ENCODE measurements around the gene KDM3B.

Gene KDM3B

GRCh38 chr5:138453590-138453989 lies 101.1 kb downstream of the KDM3B start:
- no peak for DNase-seq

GRCh38 chr5:138454121-138454520 lies 101.6 kb downstream of the KDM3B start:
- DNase-seq = no peak

DNA sequence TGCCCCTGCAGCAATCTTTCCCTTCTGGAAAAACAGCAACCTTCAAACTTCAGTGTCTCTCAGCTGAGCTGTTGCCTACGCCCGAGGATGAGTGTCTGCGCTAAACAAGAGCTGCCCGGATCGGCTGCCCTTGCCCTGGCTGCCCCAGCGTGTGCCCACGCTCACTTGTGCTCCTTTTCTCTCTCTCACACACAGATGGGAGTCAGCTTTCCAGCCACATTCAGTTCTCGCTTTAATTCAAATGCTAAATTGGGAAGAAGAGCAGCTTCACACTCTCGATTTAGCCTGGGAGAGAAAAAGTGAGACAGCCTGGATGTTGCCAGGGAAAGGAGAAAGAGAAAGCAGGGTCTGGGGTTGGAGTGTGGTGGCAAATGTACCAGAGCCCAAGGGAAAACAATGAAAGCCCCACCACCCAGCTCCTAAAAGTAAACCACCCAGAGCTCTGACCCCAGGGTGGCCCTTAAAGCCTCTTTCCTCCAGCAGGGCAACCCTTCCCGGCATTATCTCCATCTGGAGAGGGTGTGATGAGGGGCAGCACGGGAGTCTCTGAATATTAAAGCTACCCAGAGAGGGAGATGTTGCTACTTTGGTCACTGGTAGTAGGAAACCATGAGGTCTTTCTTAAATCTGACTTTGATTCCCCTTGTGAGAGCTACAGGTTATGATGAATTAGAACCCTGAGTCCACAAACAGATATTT lies 102.9 kb downstream of the KDM3B start:
- DNase-seq = no peak

DNA sequence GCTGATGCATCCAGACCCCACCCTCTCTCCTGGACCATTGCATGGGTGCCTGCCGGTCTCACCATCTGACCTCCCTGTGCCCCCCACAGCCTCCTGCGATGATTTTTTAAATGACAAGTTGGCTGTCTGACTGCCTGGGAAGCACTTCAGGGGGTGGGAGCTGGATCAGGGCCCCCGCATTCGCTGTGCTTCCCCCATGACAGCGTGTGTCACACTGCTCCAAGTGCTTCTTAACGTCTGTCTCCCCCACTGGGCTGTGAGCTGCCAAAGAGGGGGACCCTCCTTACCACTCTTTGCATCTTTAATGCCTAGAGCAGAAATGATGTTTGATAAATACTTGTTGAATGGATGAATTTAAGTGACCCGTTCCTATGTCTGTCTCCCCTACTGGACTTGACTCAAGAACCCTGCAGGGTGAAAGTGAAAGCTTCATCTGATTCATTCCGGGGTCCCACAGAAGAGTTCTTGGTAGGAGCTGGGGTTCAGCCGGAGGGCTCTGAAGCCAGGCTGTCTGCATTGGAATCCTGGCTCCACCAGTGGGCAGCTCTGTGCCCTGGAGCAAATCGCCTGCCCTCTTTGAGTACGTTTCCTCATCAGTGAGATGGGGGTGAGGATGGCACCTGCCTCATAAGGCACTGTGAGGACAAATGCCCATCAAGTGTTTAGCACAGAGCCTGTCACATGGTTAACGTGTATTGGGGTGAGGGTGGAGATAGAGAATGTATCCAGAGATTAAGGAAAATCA lies 105.2 kb downstream of the KDM3B start:
- DNase-seq = no peak

DNA sequence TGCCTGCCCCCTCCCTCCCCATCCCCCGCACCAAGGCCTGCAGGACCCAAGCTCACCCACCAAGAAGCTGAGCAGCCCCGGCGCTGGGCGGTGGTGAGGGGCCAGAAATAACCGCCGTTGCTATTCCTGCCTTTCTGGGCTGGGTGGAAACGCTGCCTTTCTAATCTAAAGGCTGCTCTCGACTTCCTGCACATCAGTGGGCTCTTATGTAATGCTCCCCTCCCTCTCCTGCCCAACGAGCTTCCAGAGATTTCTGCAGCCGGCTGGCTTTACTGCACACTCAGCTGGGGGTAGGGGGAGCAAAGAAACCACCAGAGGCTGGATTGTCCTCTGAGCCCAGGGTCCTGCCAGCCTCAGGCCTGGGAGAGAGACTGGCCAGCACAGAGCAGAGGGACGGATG lies 105.9 kb downstream of the KDM3B start:
- DNase-seq = no peak

GRCh38 chr5:138458856-138459255 lies 106.4 kb downstream of the KDM3B start:
- no peak for DNase-seq

DNA sequence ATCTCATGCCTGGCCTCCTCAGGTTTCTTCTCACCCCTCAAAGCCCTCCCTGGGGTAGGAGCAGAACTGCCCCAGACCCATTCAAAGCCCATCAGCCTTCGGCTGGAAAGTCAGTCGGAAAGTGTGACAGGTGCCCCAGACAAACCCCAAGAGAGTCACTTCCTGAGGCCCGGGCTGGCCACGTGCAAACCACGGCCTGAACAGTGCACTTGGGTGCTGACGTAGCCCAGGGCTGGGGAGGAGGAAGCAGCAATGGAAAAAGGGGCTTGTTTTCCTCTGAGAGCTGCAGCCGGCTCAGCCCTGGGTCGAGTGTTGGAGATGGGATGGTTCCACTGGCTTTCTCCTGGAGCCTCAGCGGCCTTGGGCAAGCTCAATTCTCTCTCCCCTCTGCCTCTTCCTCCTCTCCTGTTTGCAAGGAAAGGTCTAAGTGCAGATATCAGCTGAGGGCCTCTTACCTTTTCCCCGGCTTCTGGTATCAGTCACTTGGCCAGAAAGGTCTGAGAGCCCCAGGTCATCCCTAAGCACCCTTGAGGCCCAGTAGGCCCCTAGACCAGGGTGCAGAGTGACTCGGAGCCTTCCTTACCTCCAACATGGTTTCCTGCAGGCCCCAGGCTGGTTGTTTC lies 106.9 kb downstream of the KDM3B start:
- peak; percentile 75 for DNase-seq

DNA sequence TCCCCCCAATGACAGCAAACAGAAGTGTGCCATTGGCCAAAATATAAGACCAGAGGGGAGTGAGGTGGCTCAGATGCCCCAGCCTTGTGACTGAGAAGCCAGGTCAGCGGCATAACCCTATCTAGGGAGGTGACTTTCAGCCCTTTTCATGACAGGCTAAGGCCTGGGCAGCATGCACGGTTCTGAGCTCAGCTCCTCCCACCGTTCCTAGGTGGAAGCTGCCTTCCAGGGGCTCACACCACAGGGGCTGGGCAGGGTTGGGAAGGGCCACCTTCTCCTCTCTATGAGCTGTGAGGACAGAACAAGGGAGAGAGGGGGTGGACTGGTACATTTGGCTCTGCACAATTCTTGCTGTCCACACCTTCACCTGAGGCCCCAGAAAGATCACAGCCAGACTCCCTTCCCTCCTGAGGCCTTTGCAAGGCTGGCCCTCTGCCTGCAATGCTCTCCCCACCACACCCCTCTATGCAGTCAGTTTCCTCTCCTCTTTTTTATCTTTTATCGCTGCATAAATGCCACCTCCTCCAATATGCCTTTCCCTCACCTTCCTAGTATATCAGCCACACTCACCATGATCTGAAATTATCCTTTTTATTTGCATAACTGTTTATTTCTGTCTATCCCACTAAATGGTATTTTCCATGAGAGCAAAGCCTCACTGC lies 107.7 kb downstream of the KDM3B start:
- no peak for DNase-seq

DNA sequence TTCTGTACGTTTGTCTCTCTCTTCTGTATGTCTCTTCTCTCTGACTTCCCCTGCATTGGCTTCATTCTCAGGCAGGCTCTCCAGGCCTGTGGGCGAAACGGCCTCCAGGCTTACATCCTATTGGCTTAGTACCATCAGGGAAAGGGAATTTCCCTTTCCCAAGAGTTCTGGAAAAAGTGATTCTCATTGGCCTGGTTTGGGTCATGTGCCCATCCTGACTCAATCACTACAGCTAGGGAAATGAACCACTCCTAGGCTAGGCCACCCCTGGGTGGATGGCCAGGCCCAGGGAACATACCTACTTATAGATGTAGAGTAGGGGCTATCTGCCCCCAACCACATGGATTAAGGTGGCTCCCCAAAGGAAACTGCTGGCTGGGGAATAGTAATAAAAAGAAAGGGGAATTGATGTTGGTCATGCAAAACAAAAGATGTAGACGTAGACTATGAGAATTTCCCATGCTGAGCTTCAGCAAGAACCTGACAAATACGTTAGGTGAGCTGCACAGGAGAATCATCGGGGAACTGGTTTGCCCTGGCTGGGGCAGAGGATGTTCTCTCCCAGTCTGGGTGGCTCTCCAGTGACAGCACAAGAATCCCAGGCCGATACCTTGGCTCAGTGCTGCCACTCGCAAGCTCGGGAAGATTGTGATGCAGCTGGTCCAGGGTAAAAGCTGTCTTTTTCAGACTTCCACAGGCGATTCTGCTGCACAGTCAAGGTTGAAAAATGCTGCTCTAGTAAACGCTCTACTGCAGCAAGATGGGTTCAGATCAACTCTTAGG lies 109.0 kb downstream of the KDM3B start:
- DNase-seq = no peak

DNA sequence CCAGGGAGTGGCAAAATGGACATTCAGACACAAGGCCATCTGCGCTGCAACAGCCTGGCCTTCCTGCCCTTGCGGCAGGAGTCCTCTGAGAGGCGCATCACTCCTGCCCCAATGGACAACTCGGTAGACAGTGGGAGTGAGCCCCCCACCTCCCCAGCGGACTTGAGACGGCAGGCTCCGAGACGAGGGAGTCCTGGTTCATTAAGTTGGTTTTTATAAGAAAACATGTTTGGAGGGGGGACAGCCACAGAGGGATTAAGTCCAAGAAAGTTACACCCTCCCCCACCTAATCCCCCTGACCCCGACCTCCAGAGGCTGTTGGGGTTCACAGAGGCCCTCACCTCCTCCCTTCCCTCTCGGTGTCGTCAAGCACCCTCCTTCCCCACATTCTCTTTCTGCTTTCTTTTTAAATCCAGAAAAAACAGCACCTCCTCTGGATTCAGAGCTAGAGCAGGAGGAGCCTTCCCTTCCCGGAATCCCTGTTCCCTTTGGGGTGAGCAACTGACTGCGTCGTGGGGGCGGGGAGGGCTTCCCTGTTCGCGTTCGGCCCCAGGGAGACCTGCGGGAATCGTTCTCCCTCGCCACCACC lies 111.0 kb downstream of the KDM3B start:
- DNase-seq = no peak

GRCh38 chr5:138464008-138464387 lies 111.5 kb downstream of the KDM3B start:
- DNase-seq = peak; percentile 92

GRCh38 chr5:138464388-138465260 lies 112.1 kb downstream of the KDM3B start:
- DNase-seq = peak; percentile 96

- peak; percentile 91 for DNase-seq
Observed at GRCh38 chr5:138465261-138466124, 113.0 kb downstream of the KDM3B start, which contains the start of gene EGR1. EGR1 (plus strand) TSS chr5:138465479; CDS start chr5:138465762, 283 bp downstream.

GRCh38 chr5:138466125-138466899 lies 113.8 kb downstream of the KDM3B start:
- DNase-seq = no peak

GRCh38 chr5:138466900-138467710 lies 114.6 kb downstream of the KDM3B start:
- DNase-seq = no peak

DNA sequence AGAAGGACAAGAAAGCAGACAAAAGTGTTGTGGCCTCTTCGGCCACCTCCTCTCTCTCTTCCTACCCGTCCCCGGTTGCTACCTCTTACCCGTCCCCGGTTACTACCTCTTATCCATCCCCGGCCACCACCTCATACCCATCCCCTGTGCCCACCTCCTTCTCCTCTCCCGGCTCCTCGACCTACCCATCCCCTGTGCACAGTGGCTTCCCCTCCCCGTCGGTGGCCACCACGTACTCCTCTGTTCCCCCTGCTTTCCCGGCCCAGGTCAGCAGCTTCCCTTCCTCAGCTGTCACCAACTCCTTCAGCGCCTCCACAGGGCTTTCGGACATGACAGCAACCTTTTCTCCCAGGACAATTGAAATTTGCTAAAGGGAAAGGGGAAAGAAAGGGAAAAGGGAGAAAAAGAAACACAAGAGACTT lies 115.2 kb downstream of the KDM3B start:
- no peak for DNase-seq

- DNase-seq = no peak
Observed at GRCh38 chr5:138468133-138468965, 115.9 kb downstream of the KDM3B start.

Data from activated gamma-delta T cell treated with Interleukin-2 at 50 U/mL for 16 hours (primary cell).